ENCODE measurements around the gene RALGDS.

Gene RALGDS

GRCh38 chr9:133120501-133121197 is 391 bp downstream of the RALGDS start:
- DNase-seq (ENCODE audit: low read depth in 2 of 2): no peak

GRCh38 chr9:133119846-133120500 is 1.1 kb downstream of the RALGDS start:
- no peak for DNase-seq (ENCODE audit: low read depth in 2 of 2)

- no peak for DNase-seq (ENCODE audit: low read depth in 2 of 2)
Observed at GRCh38 chr9:133119103-133119845, 1.8 kb downstream of the RALGDS start.

- no peak for DNase-seq (ENCODE audit: low read depth in 2 of 2)
Observed at GRCh38 chr9:133118568-133118967, 2.5 kb downstream of the RALGDS start.

- no peak for DNase-seq (ENCODE audit: low read depth in 2 of 2)
Observed at GRCh38 chr9:133118179-133118520, 2.9 kb downstream of the RALGDS start.

GRCh38 chr9:133117271-133118178 is 3.5 kb downstream of the RALGDS start:
- DNase-seq (ENCODE audit: low read depth in 2 of 2): no peak

- DNase-seq (ENCODE audit: low read depth in 2 of 2): no peak
Observed at GRCh38 chr9:133116346-133117231, 4.5 kb downstream of the RALGDS start.

- DNase-seq (ENCODE audit: low read depth in 2 of 2): peak; percentile 48 to 51
Observed at GRCh38 chr9:133115604-133116345, 5.3 kb downstream of the RALGDS start.

- no peak for DNase-seq (ENCODE audit: low read depth in 2 of 2)
Observed at GRCh38 chr9:133114886-133115603, 6.0 kb downstream of the RALGDS start.

GRCh38 chr9:133113949-133114885 is 6.8 kb downstream of the RALGDS start:
- no peak for DNase-seq (ENCODE audit: low read depth in 2 of 2)

GRCh38 chr9:133113163-133113948 is 7.7 kb downstream of the RALGDS start:
- no peak for DNase-seq (ENCODE audit: low read depth in 2 of 2)

- no peak for DNase-seq (ENCODE audit: low read depth in 2 of 2)
Observed at GRCh38 chr9:133112663-133113026, 8.4 kb downstream of the RALGDS start.

GRCh38 chr9:133111808-133112662 is 9.0 kb downstream of the RALGDS start:
- no peak for DNase-seq (ENCODE audit: low read depth in 2 of 2)

GRCh38 chr9:133109931-133110650 is 10.9 kb downstream of the RALGDS start:
- DNase-seq (ENCODE audit: low read depth in 2 of 2): no peak

- no peak for DNase-seq (ENCODE audit: low read depth in 2 of 2)
Observed at GRCh38 chr9:133108794-133109641, 12.0 kb downstream of the RALGDS start.

Measured in stimulated activated CD8-positive, alpha-beta memory T cell treated with anti-CD3 and anti-CD28 coated beads, Interleukin-7, amount 100 ng/mL, for 4 hours (primary cell).